Activated B cell treated with CpG ODN at 0.5 μM for 24 hours (primary cell): ENCODE measurements around the gene CRYBG3. TPM values are rescaled to one million over a fixed set of nuclear protein-coding genes. Genes with fewer than 3 reads are reported as not detected.

Experiments used
- ATAC-seq: fragments of 200-7000 bp; cut with Tn5 transposase; one replicate; pipeline ENCODE4 v1.10.0; 2021; ENCODE audit warnings: low read depth, mild to moderate bottlenecking, moderate library complexity
- CTCF ChIA-PET: fragments of 350-600 bp; sonication (Branson Sonifier 250); formaldehyde crosslinking; loops from one replicate; lab custom pipeline; 2021; ENCODE audit warnings: antibody characterized with exemption; lab: Charles Lee
- POLR2A ChIA-PET: fragments of 350-600 bp; sonication (Branson Sonifier 250); formaldehyde crosslinking; loops from one replicate; lab custom pipeline; 2021; ENCODE audit warnings: antibody characterized with exemption; lab: Charles Lee
- DNase-seq: peaks from one replicate; pipeline ENCODE4 v3.0.0; 2022
- H3K27ac Mint-ChIP-seq: one replicate; pipeline ENCODE4 v1.8.0; 2020; ENCODE audit warnings: mixed read lengths
- H3K27me3 Mint-ChIP-seq: one replicate; pipeline ENCODE4 v1.8.0; 2021; ENCODE audit warnings: mixed read lengths
- H3K36me3 Mint-ChIP-seq: one replicate; pipeline ENCODE4 v1.8.0; 2021; ENCODE audit warnings: low read depth, mixed read lengths
- H3K4me1 Mint-ChIP-seq: one replicate; pipeline ENCODE4 v1.8.0; 2021; ENCODE audit warnings: mixed read lengths
- H3K4me3 Mint-ChIP-seq: one replicate; pipeline ENCODE4 v1.8.0; 2020; ENCODE audit warnings: mild to moderate bottlenecking, mixed read lengths
- H3K9me3 Mint-ChIP-seq: one replicate; pipeline ENCODE4 v1.8.0; 2020; ENCODE audit warnings: mixed read lengths
- intact Hi-C: fragments of 100-400 bp; cut with micrococcal nuclease; formaldehyde crosslinking; loops from one replicate; pipeline ENCODE4 v1.15.1; 2024
- total RNA-seq: library from RNA; stranded (reverse); gene quantifications from 2 replicates; pipeline ENCODE4 v1.2.3, GENCODE V29; 2022
- TF ChIP-seq, protein P1 (sequence below): fragments of 200-600 bp; IDR thresholded peaks from one replicate; pipeline ENCODE4 v1.8.0; 2022; ENCODE audit warnings: antibody characterized with exemption, mild to moderate bottlenecking

CRYBG3 gene
- total RNA-seq, 1 donor from 2014 or later = 1.5 TPM

DNA sequence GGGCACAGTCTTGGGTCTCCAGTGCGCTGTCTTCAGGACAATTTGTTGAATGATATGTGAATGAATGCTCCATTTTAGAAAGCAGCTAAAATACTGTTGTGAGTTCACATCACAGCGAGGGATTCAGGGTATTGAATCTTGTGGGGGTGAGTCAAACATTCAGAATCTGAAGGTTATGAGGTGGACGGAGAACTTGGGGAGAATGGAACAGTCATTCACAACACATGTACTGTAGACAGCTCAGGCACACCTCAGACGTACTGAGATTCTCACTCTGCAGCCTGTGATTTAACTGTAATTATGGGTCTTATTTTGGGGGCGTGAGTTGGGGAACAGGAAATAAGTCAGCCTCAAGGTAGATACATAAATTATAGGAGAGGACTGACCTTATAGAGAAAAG is 13.9 kb downstream of the CRYBG3 start:
- no peak overlapping the region for H3K4me3 Mint-ChIP-seq

DNA sequence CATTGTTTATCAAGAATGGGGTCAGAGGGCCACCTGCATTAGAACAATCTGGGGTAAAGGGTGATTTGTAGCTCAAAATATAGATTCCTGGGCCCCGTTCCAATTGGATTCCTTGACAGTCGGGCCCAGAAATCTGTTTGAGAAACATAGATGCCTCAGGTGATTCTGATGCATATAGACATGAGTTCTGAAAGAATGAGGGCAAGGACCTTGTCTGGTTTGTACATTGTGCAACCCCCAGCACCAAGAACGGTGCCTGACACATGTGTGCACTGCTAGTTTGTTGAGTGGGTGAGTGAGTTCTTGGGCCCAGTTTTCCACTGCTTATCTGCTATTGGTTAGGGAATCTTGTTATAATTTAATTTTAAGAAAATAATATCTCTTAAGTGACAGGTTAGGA is 16.6 kb downstream of the CRYBG3 start:
- POLR2A ChIA-PET = no interaction called here
- Mint-ChIP-seq H3K9me3 (no peaks in the 10 kb centered on the region), H3K4me3 (no peak overlapping the region), H3K36me3 (no peaks in the 10 kb centered on the region), H3K27me3 (no peaks in the 10 kb centered on the region), H3K4me1 (no peaks in the 10 kb centered on the region), H3K27ac (no peak overlapping the region)
- TF ChIP-seq, protein P1, sequence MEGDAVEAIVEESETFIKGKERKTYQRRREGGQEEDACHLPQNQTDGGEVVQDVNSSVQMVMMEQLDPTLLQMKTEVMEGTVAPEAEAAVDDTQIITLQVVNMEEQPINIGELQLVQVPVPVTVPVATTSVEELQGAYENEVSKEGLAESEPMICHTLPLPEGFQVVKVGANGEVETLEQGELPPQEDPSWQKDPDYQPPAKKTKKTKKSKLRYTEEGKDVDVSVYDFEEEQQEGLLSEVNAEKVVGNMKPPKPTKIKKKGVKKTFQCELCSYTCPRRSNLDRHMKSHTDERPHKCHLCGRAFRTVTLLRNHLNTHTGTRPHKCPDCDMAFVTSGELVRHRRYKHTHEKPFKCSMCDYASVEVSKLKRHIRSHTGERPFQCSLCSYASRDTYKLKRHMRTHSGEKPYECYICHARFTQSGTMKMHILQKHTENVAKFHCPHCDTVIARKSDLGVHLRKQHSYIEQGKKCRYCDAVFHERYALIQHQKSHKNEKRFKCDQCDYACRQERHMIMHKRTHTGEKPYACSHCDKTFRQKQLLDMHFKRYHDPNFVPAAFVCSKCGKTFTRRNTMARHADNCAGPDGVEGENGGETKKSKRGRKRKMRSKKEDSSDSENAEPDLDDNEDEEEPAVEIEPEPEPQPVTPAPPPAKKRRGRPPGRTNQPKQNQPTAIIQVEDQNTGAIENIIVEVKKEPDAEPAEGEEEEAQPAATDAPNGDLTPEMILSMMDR = no peak
- CTCF ChIA-PET = no interaction called here
- intact Hi-C loops = no loop called here
- DNase-seq (no peak), ATAC-seq (no peak)

More for the DNA sequence above, 13.9 kb downstream of the CRYBG3 start:
- intact Hi-C loops = no loop called here
- ATAC-seq = no peak
- peaks cover 3% of the 10 kb centered on the region for H3K9me3 Mint-ChIP-seq
- CTCF ChIA-PET = no interaction called here
- TF ChIP-seq, protein P1 = no peak
- DNase-seq = no peak
- H3K4me1 Mint-ChIP-seq = no peaks in the 10 kb centered on the region
- H3K36me3 Mint-ChIP-seq = no peaks in the 10 kb centered on the region
- POLR2A ChIA-PET = no interaction called here
- H3K27me3 Mint-ChIP-seq = no peaks in the 10 kb centered on the region
- H3K27ac Mint-ChIP-seq = no peak overlapping the region

DNA sequence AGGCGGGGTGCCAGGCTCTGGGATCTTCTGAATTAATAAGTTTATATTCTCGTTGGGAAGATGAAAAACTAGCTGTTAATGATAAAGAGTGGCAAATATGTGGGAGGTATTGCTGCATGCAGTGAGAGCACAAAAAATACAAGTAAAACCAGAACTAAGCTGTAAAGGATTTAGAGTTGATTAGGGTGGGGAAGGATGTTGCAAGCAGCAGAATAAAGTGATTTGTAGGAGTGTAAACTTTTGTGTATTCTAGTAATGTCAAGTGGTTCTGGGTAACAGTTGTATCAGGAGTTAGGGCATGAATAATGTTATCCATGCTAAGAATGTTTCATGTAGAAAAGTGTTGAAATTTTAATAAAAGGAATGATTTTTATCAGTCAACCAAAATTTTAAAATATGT is 18.1 kb downstream of the CRYBG3 start:
- intact Hi-C loops = no loop called here
- POLR2A ChIA-PET = no interaction called here
- Mint-ChIP-seq H3K36me3 (no peaks in the 10 kb centered on the region), H3K4me3 (no peak overlapping the region), H3K27me3 (no peaks in the 10 kb centered on the region), H3K27ac (no peak overlapping the region), H3K9me3 (no peaks in the 10 kb centered on the region), H3K4me1 (no peaks in the 10 kb centered on the region)
- TF ChIP-seq, protein P1 = no peak
- CTCF ChIA-PET = no interaction called here
- ATAC-seq (no peak), DNase-seq (no peak)

DNA sequence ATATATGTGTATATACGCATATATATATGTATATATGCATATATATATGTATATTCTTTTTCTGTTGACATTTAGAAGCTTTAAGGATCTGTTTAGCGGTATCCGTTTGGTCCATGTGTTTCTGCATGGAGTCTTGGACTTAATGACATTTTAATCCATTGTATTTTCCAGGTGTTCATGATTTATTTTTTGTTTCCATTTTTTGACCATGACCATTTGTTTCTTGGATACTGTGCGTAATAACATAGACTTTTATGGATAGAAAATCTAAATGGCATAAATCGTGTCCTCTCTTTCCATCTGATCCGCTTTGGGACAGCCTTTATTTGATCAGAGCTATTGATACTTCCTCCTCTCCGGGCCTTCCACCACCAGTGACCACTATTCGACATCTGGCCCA is 19.5 kb downstream of the CRYBG3 start:
- Mint-ChIP-seq H3K4me3 (no peak overlapping the region), H3K9me3 (no peaks in the 10 kb centered on the region), H3K27ac (no peak overlapping the region), H3K4me1 (no peaks in the 10 kb centered on the region), H3K36me3 (no peaks in the 10 kb centered on the region), H3K27me3 (no peaks in the 10 kb centered on the region)
- no peak for DNase-seq
- ATAC-seq = no peak
- intact Hi-C loops = no loop called here
- CTCF ChIA-PET = no interaction called here
- TF ChIP-seq, protein P1 = no peak
- POLR2A ChIA-PET = no interaction called here

DNA sequence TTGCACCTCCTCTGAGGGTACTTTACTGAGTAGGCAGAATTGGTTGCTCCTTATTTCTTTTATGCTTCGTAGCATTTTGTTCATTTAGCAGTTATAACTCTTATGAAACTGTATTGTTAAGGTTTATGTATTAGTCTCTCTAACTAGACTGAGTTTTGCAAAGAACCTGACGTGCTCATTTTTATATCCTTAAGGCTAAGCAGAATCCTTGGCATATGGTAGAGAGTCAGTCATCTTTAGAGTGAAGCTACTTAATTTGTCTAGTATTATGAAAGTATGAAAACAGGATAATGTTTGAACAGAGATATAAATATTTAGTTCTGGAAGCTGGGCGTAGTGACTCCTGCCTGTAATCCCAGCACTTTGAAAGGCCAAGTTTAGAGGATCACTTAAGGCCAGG is 20.1 kb downstream of the CRYBG3 start:
- Mint-ChIP-seq H3K9me3 (no peaks in the 10 kb centered on the region), H3K4me3 (no peak overlapping the region), H3K27me3 (peaks cover 2% of the 10 kb centered on the region), H3K36me3 (no peaks in the 10 kb centered on the region), H3K27ac (no peak overlapping the region), H3K4me1 (no peaks in the 10 kb centered on the region)
- intact Hi-C loops = no loop called here
- no peak for ATAC-seq
- ChIA-PET CTCF (no interaction called here), POLR2A (no interaction called here)
- TF ChIP-seq, protein P1 = no peak
- DNase-seq = no peak
